Ovary (tissue), 3 donors: Measurements from ENCODE around the gene MRPL17.

Source experiments
- CTCF ChIP-seq, 3 donors: fragments of 450-650 bp in 2 of 3; fragments of 200-600 bp in 1 of 3; IDR thresholded peaks; one replicate each; pipeline versions ENCODE4 v1.5.1 to v1.8.0; 2016 to 2022; ENCODE audit warnings: antibody characterized with exemption in 3 of 3, mild to moderate bottlenecking in 1 of 3
- POLR2A ChIP-seq: fragments of 450-650 bp; IDR thresholded peaks from one replicate; pipeline ENCODE4 v1.6.1; 2017; ENCODE audit warnings: antibody characterized with exemption, mild to moderate bottlenecking, moderate library complexity
- donor health status: DM: no; HTN: no; CAD: no.

- TF ChIP-seq POLR2A (no peak), CTCF (IDR thresholded peaks at IDR 0.05) (no peak)
Observed at GRCh38 chr11:6654281-6655019, 28.7 kb downstream of the MRPL17 start.
